HTR-8/SVneo (cell line): ENCODE data around the gene TRMT11.

ENCODE experiments used
- DNase-seq: peaks from one replicate; pipeline ENCODE4 v3.0.0; 2011; ENCODE audit warnings: low spot score, mixed read lengths; ENCODE audit not compliant: insufficient read length
- FAIRE-seq: peaks from 2 replicates; lab custom pipeline; 2011; peaks lifted over from hg19 to GRCh38; lab: Jason Lieb, UNC

Gene TRMT11

GRCh38 chr6:126067073-126067472, 80.7 kb downstream of the TRMT11 start:
- DNase-seq = no peak
- FAIRE-seq = no peak

GRCh38 chr6:126069449-126069848, 83.1 kb downstream of the TRMT11 start:
- no peak for DNase-seq
- FAIRE-seq = no peak

- DNase-seq = no peak
- FAIRE-seq = no peak
Measured at GRCh38 chr6:126071000-126071647, 84.8 kb downstream of the TRMT11 start.

GRCh38 chr6:126072172-126072571, 85.8 kb downstream of the TRMT11 start:
- FAIRE-seq = no peak

DNA sequence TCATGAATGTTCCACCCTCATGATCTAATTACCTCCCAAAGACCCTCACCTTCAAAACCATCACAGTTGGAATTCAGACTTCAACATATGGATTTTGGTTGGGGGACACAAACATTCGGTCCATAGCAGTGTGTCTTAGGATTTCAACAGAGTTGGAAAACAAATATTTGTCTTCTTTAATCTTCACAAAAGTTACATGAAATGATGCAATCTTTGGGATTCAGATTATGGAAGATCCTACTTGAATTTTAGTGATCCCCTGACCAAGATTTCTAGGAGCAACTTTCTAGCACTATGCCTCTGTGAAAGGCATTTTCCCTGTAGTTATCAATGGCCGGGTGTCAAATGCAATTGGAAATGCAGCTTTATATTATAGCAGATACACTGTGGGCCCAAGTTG, 86.5 kb downstream of the TRMT11 start:
- DNase-seq = no peak
- FAIRE-seq = no peak

More at GRCh38 chr6:126072172-126072571, 85.8 kb downstream of the TRMT11 start:
- DNase-seq = no peak

DNA sequence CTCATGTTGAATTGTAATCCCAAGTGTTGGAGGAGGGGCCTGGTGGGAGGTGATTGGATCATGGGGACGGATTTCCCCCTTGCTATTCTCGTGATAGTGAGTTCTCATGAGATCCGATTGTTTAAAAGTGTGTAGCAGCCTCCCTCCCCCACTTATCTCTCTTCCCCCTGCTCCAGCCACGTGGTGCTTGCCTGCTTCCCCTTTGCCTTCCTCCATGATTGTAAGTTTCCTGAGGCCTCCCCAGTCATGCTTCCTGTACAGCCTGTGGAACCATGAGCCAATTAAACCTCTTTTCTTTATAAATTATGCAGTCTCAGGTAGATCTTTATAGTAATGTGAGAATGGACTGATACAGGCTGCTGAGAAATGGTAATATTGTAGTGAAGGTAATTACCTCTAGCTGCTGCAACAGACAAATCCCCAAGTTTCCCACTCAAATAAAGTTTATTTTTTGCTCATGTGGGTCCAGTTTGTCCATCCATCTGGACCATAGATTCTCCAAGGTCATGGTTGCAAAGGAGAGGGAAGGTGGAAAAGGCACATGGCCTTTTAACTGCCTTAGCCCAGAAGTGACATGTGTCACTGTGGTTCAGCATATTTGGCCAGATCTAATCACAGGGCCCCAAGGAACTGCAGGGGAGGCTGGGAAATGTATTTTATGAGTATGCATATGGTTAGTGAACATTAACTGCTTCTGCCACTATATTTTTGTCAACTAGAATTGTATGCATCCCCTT, 89.2 kb downstream of the TRMT11 start:
- FAIRE-seq = no peak
- no peak for DNase-seq

- FAIRE-seq (no peak), DNase-seq (no peak)
Measured at GRCh38 chr6:126076992-126077664, 90.8 kb downstream of the TRMT11 start.

GRCh38 chr6:126077810-126078776, 91.8 kb downstream of the TRMT11 start:
- DNase-seq (no peak), FAIRE-seq (no peak)

DNA sequence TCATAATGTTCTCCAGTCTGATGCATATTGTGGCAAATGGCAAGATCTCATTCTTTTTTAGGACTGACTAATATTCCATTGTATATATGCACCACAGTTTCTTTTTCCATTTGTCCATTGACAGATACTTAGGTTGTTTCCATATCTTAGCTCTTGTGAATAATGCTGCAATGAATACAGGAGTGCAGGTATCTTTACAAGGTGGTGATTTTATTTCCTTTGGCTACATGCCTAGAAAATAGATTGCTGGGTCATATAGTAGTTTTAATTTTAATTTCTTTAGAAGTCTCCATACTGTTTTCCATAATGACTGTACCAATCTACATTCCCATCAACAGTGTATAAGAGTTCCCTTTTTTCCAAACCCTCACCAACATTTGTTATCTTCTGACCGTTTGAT, 97.5 kb downstream of the TRMT11 start:
- FAIRE-seq (no peak), DNase-seq (no peak)

DNA sequence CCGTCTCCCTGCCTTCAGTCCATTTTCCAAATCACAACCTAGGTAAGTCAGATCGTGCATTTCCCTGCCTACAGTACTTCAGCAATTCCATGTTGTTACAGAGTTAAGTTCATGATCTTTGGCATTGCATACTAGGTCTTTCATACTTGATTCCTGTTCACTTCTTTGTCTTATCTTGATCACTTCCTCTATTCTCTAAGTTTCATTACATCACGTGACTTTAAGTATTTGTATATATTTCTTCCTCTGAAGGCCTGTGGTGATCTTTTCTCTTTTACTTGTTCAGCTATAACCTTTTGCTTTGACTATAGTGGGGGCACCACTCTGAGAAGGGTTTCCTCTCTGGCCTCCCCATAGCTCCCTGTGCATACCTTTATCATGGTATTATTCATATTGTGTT, 100.2 kb downstream of the TRMT11 start:
- DNase-seq (no peak), FAIRE-seq (no peak)
